Myocyte (in vitro differentiated cells): ENCODE results near the gene ST8SIA1. TPM values are rescaled to one million over a fixed set of nuclear protein-coding genes. Genes with fewer than 3 reads are reported as not detected.

Source experiments
- DNase-seq: peaks from one replicate; pipeline ENCODE4 v3.0.0-alpha.2; 2012; ENCODE audit warnings: low read depth
- total RNA-seq: library from RNA; depleted of rRNA; stranded (reverse); fragments of >200 nt; gene quantifications from 2 replicates; pipeline ENCODE4 v1.2.3, GENCODE V29; 2014

ST8SIA1 gene
- total RNA-seq, 1 donor from 2014 or later = 1.6 TPM

- DNase-seq = no peak
Measured at GRCh38 chr12:22332202-22332601, 2.3 kb downstream of the ST8SIA1 start.

GRCh38 chr12:22329621-22330020 is 4.9 kb downstream of the ST8SIA1 start:
- no peak for DNase-seq

- DNase-seq = no peak
Measured at GRCh38 chr12:22325218-22325617, 9.3 kb downstream of the ST8SIA1 start.

GRCh38 chr12:22322091-22322490 is 12.4 kb downstream of the ST8SIA1 start:
- DNase-seq = no peak

- no peak for DNase-seq
Measured at GRCh38 chr12:22321638-22322037, 12.9 kb downstream of the ST8SIA1 start.

GRCh38 chr12:22321018-22321605 is 13.4 kb downstream of the ST8SIA1 start:
- no peak for DNase-seq

- peak; percentile 22 for DNase-seq
Measured at GRCh38 chr12:22318108-22318737, 16.3 kb downstream of the ST8SIA1 start.

- DNase-seq = no peak
Measured at GRCh38 chr12:22313963-22314330, 20.6 kb downstream of the ST8SIA1 start.

- DNase-seq = no peak
Measured at GRCh38 chr12:22313286-22313962, 21.1 kb downstream of the ST8SIA1 start.

GRCh38 chr12:22312336-22312735 is 22.2 kb downstream of the ST8SIA1 start:
- DNase-seq = peak; percentile 41

- DNase-seq = no peak
Measured at GRCh38 chr12:22310709-22311108, 23.8 kb downstream of the ST8SIA1 start.

- DNase-seq = no peak
Measured at GRCh38 chr12:22310275-22310674, 24.2 kb downstream of the ST8SIA1 start.

- no peak for DNase-seq
Measured at GRCh38 chr12:22307811-22308210, 26.7 kb downstream of the ST8SIA1 start.

GRCh38 chr12:22306311-22306710 is 28.2 kb downstream of the ST8SIA1 start:
- DNase-seq = no peak

- no peak for DNase-seq
Measured at GRCh38 chr12:22304341-22304740, 30.2 kb downstream of the ST8SIA1 start.

GRCh38 chr12:22299294-22299912 is 35.1 kb downstream of the ST8SIA1 start:
- DNase-seq = no peak

- DNase-seq = no peak
Measured at GRCh38 chr12:22289250-22289649, 45.3 kb downstream of the ST8SIA1 start.

GRCh38 chr12:22287776-22288621 is 46.5 kb downstream of the ST8SIA1 start:
- DNase-seq = no peak

GRCh38 chr12:22287101-22287500 is 47.4 kb downstream of the ST8SIA1 start:
- peak; percentile 18 for DNase-seq

GRCh38 chr12:22286569-22286968 is 47.9 kb downstream of the ST8SIA1 start:
- peak; percentile 87 for DNase-seq

GRCh38 chr12:22285846-22286245 is 48.7 kb downstream of the ST8SIA1 start:
- no peak for DNase-seq
